LNCAP (cell line): Measurements from ENCODE around the gene RAB20.

Experiments
- CTCF ChIP-seq: fragments of 450-650 bp; IDR thresholded peaks from 2 replicates; pipeline ENCODE4 v1.5.1; 2017; ENCODE audit warnings: mild to moderate bottlenecking

The RAB20 gene

GRCh38 chr13:110483386-110483968 lies 78.0 kb downstream of the RAB20 start:
- no peak for TF ChIP-seq CTCF

GRCh38 chr13:110480161-110480560 lies 81.4 kb downstream of the RAB20 start:
- no peak for TF ChIP-seq CTCF

- TF ChIP-seq CTCF, result no peak
Measured at GRCh38 chr13:110479648-110480047, 81.9 kb downstream of the RAB20 start.

- no peak for TF ChIP-seq CTCF
Measured at GRCh38 chr13:110479215-110479545, 82.3 kb downstream of the RAB20 start.

- no peak for TF ChIP-seq CTCF
Measured at GRCh38 chr13:110478405-110479214, 82.9 kb downstream of the RAB20 start.

- TF ChIP-seq CTCF, result no peak
Measured at GRCh38 chr13:110477706-110478245, 83.7 kb downstream of the RAB20 start.

GRCh38 chr13:110476220-110476617 lies 85.3 kb downstream of the RAB20 start:
- TF ChIP-seq CTCF, result no peak
